Measurements from ENCODE around the gene GATA5.
"Not testable (repeated sequence)": the region's sequence is repeated elsewhere in the genome, so short reads cannot be mapped to it uniquely, and the experiment has no call there.

GATA5 gene

GRCh38 chr20:62429455-62430310, 46.1 kb downstream of the GATA5 start:
- no peak for DNase-seq (ENCODE audit: low spot score)

- DNase-seq (ENCODE audit: low spot score) = no peak
Measured at GRCh38 chr20:62428396-62429295, 47.1 kb downstream of the GATA5 start.

GRCh38 chr20:62428002-62428372, 47.8 kb downstream of the GATA5 start:
- no peak for DNase-seq (ENCODE audit: low spot score)

- DNase-seq (ENCODE audit: low spot score) = no peak
Measured at GRCh38 chr20:62427172-62428001, 48.4 kb downstream of the GATA5 start, which contains the start of gene RBBP8NL. TSS of gene RBBP8NL (minus strand) at chr20:62427539. CDS start at chr20:62419647, 7,892 bp downstream.

- DNase-seq (ENCODE audit: low spot score) = no peak
Measured at GRCh38 chr20:62426699-62427131, 49.1 kb downstream of the GATA5 start.

GRCh38 chr20:62426059-62426348, 49.8 kb downstream of the GATA5 start:
- not testable (repeated sequence) for DNase-seq (ENCODE audit: low spot score)

- DNase-seq (ENCODE audit: low spot score) = no peak
Measured at GRCh38 chr20:62425281-62426058, 50.3 kb downstream of the GATA5 start.

- DNase-seq (ENCODE audit: low spot score) = no peak
Measured at GRCh38 chr20:62424249-62425107, 51.3 kb downstream of the GATA5 start.

GRCh38 chr20:62423326-62423706, 52.5 kb downstream of the GATA5 start:
- DNase-seq (ENCODE audit: low spot score) = no peak

- DNase-seq (ENCODE audit: low spot score) = no peak
Measured at GRCh38 chr20:62422636-62423325, 53.0 kb downstream of the GATA5 start.

GRCh38 chr20:62421716-62421990, 54.1 kb downstream of the GATA5 start:
- no peak for DNase-seq (ENCODE audit: low spot score)

GRCh38 chr20:62420846-62421715, 54.7 kb downstream of the GATA5 start:
- DNase-seq (ENCODE audit: low spot score) = no peak

GRCh38 chr20:62419759-62420158, 56.0 kb downstream of the GATA5 start:
- no peak for DNase-seq (ENCODE audit: low spot score)

GRCh38 chr20:62418709-62419487, 56.9 kb downstream of the GATA5 start:
- no peak for DNase-seq (ENCODE audit: low spot score)

- no peak for DNase-seq (ENCODE audit: low spot score)
Measured at GRCh38 chr20:62417981-62418708, 57.6 kb downstream of the GATA5 start.

GRCh38 chr20:62416651-62417637, 58.9 kb downstream of the GATA5 start:
- no peak for DNase-seq (ENCODE audit: low spot score)

Data from pons (tissue), 1 donor.